ENCODE measurements around the gene DRAXIN. TPM values are rescaled to one million over a fixed set of nuclear protein-coding genes. Genes with fewer than 3 reads are reported as not detected.

The DRAXIN gene
- total and polyA plus RNA-seq, 2 donors (not counting 3 experiments of a cell fraction or from before 2014, with no cell fraction given): 0.44 to 3.2 TPM

- dilution Hi-C loops (cut with MboI; ENCODE audit: extremely low pct_ligation_motif_present, low sequenced_read_pairs): no loop called here
- no peaks in the 10 kb centered on the region for H3K36me3 ChIP-seq (ENCODE audit: control insufficient read depth in 2 of 2, extremely low read depth in 1 of 2, insufficient read depth in 2 of 2, low read length in 2 of 2)
Observed at GRCh38 chr1:11645270-11645669, 46.2 kb upstream of the DRAXIN start.

More at GRCh38 chr1:11645270-11645669, 46.2 kb upstream of the DRAXIN start:
- Histone ChIP-seq H3K27ac (ENCODE audit: insufficient read depth, low read depth, low read length) (no peak overlapping the region), H3K4me2 (ENCODE audit: insufficient read depth, low read length) (no peak overlapping the region), H3K79me2 (ENCODE audit: control insufficient read depth, insufficient read depth, low read length) (no peaks in the 10 kb centered on the region), H2AFZ (ENCODE audit: low read depth, low read length) (no peak overlapping the region), H4K20me1 (replicated peaks; ENCODE audit: control insufficient read depth, extremely low read depth, insufficient read depth, low read length) (no peaks in the 10 kb centered on the region), H3K9me1 (replicated peaks; ENCODE audit: control insufficient read depth, extremely low read depth, insufficient read depth, low read length) (no peaks in the 10 kb centered on the region), H3K9ac (replicated peaks; ENCODE audit: extremely low read depth, insufficient read depth, low read length) (no peak overlapping the region), H3K9me3 (replicated peaks; ENCODE audit: control insufficient read depth, insufficient read depth, low read length) (no peaks in the 10 kb centered on the region), H3K4me1 (ENCODE audit: control insufficient read depth, extremely low read depth, insufficient read depth, low read length) (no peaks in the 10 kb centered on the region), H3K27me3 (ENCODE audit: control insufficient read depth in 2 of 2, insufficient read depth in 2 of 2, low read length in 2 of 2) (no peaks in the 10 kb centered on the region), H3K4me3 (replicated peaks in 1 of 3; ENCODE audit: insufficient read depth in 1 of 3, low read depth in 1 of 3, low read length in 3 of 3) (no peak overlapping the region)
- FAIRE-seq (no peak), DNase-seq (ENCODE audit: low read depth, low spot score) (no peak)
- no peak for TF ChIP-seq FOS (IDR thresholded peaks at IDR 0.05; ENCODE audit: borderline replicate concordance, insufficient read depth, low read length)
- TF ChIP-seq JUN (IDR thresholded peaks at IDR 0.05; ENCODE audit: borderline replicate concordance, insufficient read depth, insufficient read length, low read depth): no peak
- TF ChIP-seq MYC (IDR thresholded peaks at IDR 0.05; ENCODE audit: low read depth, low read length): no peak
- TF ChIP-seq CTCF (IDR thresholded peaks at IDR 0.05; ENCODE audit: extremely low read depth in 1 of 2, insufficient read depth in 1 of 2, low read depth in 1 of 2, low read length in 2 of 2): no peak
- no peak for TF ChIP-seq POLR2A (IDR thresholded peaks at IDR 0.05; ENCODE audit: low read depth, low read length)
- no peak for TF ChIP-seq GATA2 (IDR thresholded peaks at IDR 0.05; ENCODE audit: insufficient read depth, insufficient read length, low read depth, low read length)
- TF ChIP-seq MAX (IDR thresholded peaks at IDR 0.05; ENCODE audit: insufficient read depth, insufficient read length): no peak
- no peak for TF ChIP-seq EZH2 (IDR thresholded peaks at IDR 0.05; ENCODE audit: borderline replicate concordance, low read depth, low read length, severe bottlenecking)
- TF ChIP-seq POLR2AphosphoS5 (IDR thresholded peaks at IDR 0.05; ENCODE audit: insufficient read depth, low read depth, low read length): no peak
- CTCF ChIA-PET: interaction anchor here (0.6 to 12.8 kb wide), 40 partner anchors 8 to 614 kb away, joined by 3 to 373 read pairs (median 4); partner anchors contain the start of genes AGTRAP, ANGPTL7, FBXO2 and FBXO44
- POLR2A ChIA-PET: interaction anchor here (1.2 kb wide), 1 partner anchor 608 kb away, joined by 3 read pairs; no protein-coding TSS in a partner anchor
- BruUV-seq (replicated peaks): no TSS peak
- intact Hi-C loops (cut with micrococcal nuclease): no loop called here
